HG03066 (cell line): Measurements from ENCODE around the gene MIOX.
"Not testable (repeated sequence)": the region's sequence is repeated elsewhere in the genome, so short reads cannot be mapped to it uniquely, and the experiment has no call there.

Source experiments
- ATAC-seq: cut with Tn5 transposase; IDR thresholded peaks from one replicate; pipeline ENCODE4 v1.9.1; 2021; ENCODE audit warnings: low read depth; ENCODE audit not compliant: unreplicated experiment

Gene MIOX

GRCh38 chr22:50527921-50528681 lies 41.4 kb downstream of the MIOX start:
- no peak for ATAC-seq

- no peak for ATAC-seq
Observed at GRCh38 chr22:50528682-50529415, 42.2 kb downstream of the MIOX start.

GRCh38 chr22:50529416-50529896 lies 42.8 kb downstream of the MIOX start:
- no peak for ATAC-seq

GRCh38 chr22:50529897-50530579 lies 43.4 kb downstream of the MIOX start, which contains the start of gene TYMP:
TYMP (minus strand) TSS chr22:50530012; CDS start chr22:50529709, 303 bp downstream.
- no peak for ATAC-seq

GRCh38 chr22:50530580-50530876 lies 43.9 kb downstream of the MIOX start:
- no peak for ATAC-seq

GRCh38 chr22:50530877-50531545 lies 44.4 kb downstream of the MIOX start:
- no peak for ATAC-seq

GRCh38 chr22:50531546-50531961 lies 44.9 kb downstream of the MIOX start:
- no peak for ATAC-seq

- no peak for ATAC-seq
Observed at GRCh38 chr22:50531962-50532674, 45.5 kb downstream of the MIOX start.

- no peak for ATAC-seq
Observed at GRCh38 chr22:50532824-50533796, 46.5 kb downstream of the MIOX start.

GRCh38 chr22:50533856-50534711 lies 47.4 kb downstream of the MIOX start:
- ATAC-seq: not testable (repeated sequence)

- ATAC-seq: no peak
Observed at GRCh38 chr22:50535113-50535512, 48.5 kb downstream of the MIOX start.

- ATAC-seq: no peak
Observed at GRCh38 chr22:50536226-50536625, 49.6 kb downstream of the MIOX start.

GRCh38 chr22:50537765-50538164 lies 51.1 kb downstream of the MIOX start:
- ATAC-seq: no peak
